IPS-11a (cell line): Measurements from ENCODE around the gene PEX5L.

ENCODE experiments used
- H3K4me3 ChIP-seq: one replicate; pipeline ENCODE4 v1.5.1; 2013; ENCODE audit warnings: low read depth, low read length, control low read depth

Gene PEX5L

DNA sequence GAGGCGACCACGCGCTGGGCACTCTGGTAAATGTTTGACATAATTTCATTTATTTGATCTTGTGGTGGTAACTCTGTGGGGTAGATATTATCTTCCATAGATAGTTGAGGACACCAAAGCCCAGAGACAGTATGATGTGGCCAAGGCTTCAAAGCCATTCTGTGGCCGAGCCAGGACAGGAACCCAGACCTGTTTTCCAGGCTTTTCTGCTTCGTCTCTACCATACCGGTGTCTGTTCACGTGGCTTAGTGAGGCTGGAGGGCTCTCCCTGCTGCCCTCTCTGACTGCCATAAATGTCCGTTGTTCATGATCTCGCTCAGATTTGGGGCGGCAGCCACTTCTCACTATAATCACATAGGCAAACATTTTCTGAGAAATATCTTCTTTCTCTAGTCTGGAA, 134.7 kb downstream of the PEX5L start:
- no peak overlapping the region for H3K4me3 ChIP-seq

DNA sequence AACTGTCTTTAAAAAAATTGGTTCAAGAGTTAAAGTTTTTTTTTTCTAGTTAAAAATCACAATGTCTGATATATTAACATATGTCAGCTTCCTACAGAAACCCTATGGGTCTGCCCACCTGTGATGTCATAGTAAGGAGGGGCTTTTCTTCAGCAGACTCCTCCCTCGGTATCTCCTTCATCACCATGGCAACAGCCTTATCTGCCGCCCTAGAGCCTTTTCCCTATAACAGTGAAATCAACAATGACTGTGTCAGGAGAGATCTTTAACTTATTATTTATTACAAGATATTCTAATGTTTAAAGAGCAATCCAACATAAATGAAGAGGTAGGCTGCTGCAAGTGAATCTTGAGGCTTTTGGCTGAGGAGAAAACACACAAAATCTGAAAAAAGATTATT, 138.7 kb downstream of the PEX5L start:
- no peak overlapping the region for H3K4me3 ChIP-seq

DNA sequence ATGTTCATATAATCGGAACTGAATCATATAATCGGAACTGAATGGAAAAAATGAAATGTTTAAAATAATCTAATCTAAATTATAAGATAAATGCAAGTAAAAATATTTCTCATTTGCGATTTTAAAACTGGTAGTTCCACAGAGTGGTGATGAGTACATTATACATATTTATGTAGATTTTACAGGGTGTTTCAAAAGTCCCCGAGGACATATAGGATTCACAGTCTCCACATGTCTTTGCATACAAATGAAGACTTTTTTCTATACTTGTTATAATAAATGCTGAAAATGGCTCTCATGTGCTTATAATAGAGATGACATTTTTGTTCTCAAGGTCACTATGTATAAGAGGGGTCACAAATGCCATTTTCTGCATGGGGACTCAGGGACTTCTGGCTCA, 139.5 kb downstream of the PEX5L start:
- H3K4me3 ChIP-seq: no peak overlapping the region

DNA sequence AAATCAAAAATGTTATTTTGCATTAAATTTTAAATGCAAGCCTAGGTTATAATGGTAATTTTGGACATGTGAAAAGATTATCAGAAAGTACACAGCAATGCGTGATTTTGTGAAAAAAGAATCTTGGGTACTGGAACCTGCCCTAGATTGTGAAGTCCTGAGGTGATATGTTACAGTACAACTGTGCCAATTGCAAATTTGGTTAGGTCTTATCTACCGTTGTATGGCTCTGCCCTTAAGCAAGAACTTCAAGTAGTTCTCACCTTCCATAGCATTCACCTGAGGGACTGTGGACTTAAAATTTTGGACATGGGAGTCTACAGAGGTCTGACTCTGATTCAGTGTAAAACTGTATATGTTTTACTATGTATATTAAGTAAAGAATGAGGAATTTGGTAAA, 140.2 kb downstream of the PEX5L start:
- no peak overlapping the region for H3K4me3 ChIP-seq

DNA sequence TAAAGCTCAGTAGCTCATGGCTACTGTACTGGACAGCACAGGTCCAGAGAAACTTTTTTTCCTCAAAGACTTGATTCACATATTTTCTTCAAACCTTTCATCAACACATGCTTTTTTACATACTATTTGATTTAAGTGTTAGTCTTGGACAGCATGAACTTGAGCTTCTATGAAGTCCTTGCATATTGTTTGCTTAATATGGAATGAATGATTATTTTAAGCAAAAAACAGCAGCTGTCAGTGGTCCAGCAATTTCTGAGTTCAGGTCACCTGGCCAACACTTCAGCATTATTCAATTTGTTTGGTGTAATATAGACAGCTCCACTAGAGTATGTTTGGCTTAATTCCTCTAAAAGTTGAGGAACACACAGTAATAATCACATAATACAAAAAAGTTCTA, 141.4 kb downstream of the PEX5L start:
- no peak overlapping the region for H3K4me3 ChIP-seq

DNA sequence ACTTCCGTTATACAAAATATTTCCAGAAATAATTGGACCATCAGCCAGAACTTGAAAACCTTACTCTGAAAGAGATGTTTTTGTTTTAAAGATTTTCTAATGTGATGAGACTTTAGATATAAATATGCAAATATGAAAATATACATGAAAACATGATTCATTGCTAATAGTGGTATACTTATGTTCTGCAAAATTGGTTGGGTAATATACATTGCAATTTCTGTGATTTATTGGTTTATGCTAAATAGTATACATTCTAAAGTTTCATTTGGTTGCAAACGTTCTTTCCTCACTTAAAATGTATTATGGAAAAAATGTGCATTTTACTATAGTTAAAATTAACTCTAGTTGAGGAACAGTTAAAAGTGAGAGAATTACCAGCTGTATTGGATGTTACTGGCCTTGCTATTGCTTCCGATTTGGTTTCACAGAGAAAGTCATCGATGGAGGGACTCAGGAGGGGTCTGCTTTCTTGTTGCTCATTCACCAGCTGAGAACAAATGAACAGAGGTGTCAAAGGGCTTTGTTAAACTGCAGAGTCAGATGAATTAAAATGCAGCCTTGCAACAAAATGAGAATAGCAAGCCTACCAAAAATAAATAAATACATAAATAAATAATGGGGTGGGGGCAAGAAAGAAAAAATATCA, 149.3 kb downstream of the PEX5L start:
- H3K4me3 ChIP-seq: no peak overlapping the region

DNA sequence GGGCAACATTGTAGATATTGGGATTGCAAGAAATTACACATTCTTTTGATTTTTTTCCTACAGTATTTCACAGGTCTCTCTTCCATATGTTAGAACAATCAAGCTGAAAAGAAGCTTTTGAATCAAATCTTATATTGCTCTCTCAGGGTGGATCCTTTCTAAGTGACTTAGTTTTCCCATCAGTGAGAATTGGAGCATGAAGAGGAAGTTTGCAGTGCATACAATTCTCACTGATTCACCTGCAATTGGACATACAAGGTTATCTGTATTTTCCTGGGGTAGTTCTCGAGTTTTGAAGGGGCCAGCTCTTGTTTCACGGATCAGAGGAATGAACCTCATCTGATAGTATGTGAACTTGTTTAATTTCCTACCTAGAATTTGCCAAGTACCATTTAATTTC, 150.8 kb downstream of the PEX5L start:
- no peak overlapping the region for H3K4me3 ChIP-seq

DNA sequence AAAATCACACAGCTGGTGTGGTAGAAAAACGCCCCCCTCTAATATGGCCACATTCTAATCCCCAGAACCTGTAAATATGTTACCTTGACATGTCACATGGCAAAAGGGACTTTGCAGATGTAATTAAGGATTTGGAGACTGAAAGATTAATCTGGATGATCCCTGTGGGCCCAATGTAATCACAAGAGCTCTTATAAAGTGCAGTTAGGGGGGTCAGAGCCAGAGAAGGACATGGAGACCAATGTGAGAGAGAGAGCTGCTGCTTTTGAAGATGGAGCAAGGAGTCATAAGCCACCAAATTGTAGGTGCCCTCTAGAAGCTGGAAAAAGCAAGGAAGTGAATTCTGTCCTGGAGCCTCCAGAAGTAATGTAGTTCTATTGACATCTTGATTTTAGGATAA, 152.6 kb downstream of the PEX5L start:
- H3K4me3 ChIP-seq: no peak overlapping the region

DNA sequence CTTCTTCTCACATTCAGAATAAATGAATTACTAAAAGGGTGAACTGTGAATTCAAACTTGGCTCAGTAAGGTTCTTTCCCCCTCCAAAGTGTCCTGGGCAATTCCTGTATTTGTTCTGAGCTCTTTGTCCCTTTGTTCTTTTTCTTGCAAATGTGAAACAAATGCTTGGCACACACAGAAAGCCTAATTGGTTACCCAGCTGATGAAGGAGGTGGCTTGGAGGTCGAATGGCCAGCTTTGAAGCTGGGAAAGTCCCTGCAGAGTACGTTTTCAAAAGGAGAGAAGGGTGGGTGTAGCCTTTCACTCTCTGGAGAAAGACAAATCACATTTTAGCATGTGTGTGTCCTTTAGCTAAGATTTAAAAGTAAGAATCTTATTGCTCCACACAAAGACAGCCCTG, 154.4 kb downstream of the PEX5L start:
- H3K4me3 ChIP-seq: no peak overlapping the region

DNA sequence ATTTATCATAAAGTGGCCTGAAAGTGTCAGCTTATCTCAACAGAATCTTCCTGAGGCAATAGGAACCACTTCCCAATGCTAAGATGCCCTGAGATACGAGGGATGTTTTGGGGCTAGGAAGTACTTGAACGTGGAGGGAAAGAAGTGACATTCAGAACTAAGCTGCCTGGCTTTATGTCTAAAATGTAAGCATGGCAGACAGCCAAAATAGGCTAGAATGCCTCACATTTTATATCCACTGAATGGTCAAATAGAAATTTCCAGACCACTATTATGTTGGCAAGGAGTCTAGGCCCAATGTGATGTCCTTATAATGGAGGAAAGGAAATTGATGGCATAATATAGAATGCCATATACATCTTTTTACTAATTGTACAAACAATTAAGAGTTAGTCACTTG, 154.9 kb downstream of the PEX5L start:
- H3K4me3 ChIP-seq: no peak overlapping the region

DNA sequence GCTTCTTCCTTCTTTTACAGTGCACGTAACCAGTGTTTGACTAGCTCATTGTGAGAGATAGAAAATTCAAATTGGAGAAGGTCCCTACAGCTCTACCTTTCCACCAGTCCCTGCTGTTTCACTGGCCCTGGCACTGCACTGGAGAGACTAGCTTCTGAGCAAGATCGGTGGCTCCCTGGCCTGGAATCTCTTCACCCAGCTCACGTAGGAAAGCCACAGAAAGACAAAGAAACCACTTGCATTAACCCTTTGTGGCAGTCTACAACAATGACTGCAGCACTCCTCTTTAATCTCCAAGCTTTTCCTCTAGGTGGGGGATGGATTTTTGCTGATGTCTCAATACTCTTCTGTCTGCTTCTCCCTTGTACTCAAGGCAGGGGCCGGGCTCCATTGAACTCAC, 155.9 kb downstream of the PEX5L start:
- H3K4me3 ChIP-seq: no peak overlapping the region

DNA sequence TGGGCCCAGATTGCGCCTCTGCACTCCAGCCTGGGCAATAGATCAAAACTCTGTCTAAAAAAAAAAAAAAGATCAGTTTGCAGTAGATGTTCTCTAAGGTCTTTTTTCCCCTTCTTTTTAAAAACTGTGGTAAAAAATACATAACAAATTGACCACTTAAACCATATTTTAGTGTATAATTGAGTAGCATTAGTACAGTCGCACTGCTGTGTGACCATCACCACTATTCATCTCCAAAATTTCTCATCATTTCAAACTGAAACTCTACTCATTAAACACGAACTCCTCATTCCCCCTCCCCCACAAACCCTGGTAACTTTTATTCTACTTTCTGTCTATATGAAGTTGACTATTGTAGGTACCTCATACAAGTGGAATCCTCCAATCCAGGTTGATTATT, 160.3 kb downstream of the PEX5L start:
- H3K4me3 ChIP-seq: no peak overlapping the region

DNA sequence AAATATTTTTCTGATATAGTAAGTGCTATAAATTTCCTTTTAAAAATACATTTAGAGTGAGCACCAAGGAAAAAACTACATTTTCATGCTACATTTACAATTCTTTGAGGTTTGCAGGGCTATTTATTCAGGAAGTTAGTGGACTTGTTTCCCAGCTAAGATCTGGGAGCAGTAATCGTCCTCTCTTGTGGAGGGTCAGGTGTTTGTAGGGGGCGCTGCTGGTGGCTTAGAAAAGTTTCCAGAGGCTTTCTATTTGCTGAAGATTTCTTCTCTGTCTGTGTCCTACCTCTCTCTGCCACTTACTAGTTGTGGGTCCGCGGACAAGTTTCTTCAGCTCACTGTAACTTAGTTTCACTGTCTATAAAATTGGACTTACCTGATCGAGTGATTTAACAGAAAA, 163.9 kb downstream of the PEX5L start:
- H3K4me3 ChIP-seq: no peak overlapping the region

DNA sequence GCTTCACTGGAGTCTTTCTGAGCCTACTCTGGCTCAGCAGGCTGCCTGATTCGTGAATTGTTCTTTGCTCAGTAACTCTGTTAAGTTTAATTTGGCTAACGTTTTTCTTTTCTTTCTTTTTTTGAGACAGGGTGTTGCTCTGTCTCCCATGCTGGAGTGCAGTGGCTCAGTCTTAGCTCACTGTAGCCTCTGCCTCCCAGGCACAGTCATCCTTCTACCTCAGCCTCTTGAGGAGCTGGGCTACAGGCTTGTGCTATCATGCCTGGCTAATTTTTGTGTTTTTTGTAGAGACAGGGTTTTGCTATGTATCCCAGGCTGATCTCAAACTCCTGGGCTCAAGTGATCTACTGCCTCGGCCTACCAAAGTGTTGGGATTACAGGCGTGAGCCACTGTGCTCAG, 165.0 kb downstream of the PEX5L start:
- no peak overlapping the region for H3K4me3 ChIP-seq

DNA sequence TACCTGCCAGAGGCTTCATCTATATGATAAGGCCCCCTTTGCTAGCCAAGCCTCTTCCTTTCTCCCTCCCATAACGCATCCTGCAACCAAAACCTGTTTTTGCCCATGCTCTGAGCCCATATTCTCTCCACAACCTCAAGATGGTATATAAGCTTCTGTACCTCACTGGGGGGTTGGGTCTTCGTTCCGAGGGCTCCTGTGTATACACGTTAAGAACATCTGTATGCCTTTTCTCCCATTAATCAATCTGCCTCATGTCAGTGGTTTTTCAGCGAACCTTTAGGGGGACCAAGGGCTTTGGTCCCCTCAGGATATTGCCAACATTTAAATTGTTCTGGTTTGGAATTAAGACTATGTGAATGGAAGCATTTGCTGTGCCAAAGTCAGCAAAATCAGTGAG, 168.0 kb downstream of the PEX5L start:
- no peak overlapping the region for H3K4me3 ChIP-seq

DNA sequence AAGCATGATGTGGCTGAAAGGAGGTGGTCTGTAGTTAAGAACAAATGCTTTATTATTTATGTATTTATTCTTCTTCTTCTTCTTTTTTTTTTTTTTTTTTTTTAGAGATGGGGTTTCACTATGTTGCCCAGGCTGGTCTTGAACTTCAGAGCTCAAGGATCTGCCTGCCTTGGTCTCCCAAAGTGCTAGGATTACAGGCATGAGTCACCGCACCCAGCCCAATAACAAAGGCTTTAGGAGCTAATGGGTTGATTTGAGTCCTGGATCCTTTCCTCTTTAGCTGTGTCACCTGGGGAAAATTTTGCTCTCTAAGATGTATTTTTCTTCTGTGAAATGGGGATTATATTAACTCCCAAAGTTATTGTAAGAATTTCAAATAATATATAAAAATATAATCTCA, 168.8 kb downstream of the PEX5L start:
- H3K4me3 ChIP-seq: no peak overlapping the region

DNA sequence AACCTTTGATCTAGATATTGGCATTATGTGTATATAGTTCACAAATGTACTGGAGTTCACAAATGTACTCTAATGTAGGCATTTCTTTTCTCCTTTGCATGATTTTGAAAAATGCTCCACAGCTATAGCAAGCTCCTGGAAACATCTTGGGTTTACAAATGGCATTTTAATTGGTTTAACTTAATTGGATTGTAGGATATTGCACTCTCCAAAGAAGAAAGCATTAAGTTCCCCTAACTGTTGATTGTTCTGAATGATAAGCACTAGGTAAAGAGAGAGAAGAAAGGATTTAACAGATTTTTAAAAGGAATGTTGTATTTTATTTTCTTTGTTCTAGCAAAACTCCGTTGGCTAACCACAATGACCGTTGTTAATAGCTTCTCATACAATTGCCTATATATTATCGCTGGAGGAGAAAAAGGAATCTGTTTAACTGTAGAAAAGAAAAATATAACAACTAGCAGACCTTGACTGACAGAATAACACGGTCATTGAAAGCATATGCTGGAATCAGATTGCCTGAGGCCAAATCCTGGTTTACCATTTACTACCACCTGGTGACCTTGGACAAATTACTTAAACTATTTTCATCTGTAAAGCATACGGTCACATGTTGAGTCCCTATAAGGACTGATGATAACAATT, 170.8 kb downstream of the PEX5L start:
- H3K4me3 ChIP-seq: no peak overlapping the region

DNA sequence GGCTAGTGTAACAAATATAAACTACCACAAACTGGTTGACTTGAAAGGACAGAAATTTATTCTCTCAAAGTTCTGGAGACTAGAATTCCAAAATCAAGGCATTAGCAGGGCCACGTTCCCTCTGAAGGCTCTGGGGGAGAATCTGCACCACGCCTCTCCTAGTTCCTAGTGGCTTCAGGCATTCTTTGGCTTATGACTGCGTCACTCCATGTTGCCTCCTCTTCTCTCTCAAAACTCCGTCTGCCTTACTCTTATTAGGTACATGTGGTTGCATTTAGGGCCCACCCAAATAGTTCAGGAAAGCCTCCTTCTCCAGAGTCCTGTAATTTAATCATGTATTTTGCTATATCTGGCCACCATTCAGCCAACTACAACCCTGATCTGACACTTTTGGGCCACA, 174.8 kb downstream of the PEX5L start:
- H3K4me3 ChIP-seq: no peak overlapping the region

DNA sequence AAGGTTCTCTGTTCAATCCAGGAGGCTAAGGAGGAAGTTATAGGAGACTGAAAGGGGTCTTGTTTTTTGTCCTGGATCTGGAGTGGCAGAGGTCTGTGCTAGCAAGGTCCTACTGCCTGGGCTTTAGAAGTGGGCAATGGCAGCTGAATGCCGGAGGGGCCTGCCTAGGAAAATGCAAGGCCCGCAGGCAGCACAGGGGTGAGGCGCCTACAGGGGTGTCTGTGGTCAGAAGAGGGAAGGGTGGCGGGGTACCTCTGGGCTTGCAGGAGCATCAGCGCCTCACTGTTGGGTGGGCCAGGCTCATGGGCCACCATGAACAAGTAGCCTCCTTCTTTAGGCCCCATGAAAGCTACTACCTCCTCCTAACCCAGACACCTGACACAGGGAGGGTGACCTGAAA, 175.4 kb downstream of the PEX5L start:
- no peak overlapping the region for H3K4me3 ChIP-seq

DNA sequence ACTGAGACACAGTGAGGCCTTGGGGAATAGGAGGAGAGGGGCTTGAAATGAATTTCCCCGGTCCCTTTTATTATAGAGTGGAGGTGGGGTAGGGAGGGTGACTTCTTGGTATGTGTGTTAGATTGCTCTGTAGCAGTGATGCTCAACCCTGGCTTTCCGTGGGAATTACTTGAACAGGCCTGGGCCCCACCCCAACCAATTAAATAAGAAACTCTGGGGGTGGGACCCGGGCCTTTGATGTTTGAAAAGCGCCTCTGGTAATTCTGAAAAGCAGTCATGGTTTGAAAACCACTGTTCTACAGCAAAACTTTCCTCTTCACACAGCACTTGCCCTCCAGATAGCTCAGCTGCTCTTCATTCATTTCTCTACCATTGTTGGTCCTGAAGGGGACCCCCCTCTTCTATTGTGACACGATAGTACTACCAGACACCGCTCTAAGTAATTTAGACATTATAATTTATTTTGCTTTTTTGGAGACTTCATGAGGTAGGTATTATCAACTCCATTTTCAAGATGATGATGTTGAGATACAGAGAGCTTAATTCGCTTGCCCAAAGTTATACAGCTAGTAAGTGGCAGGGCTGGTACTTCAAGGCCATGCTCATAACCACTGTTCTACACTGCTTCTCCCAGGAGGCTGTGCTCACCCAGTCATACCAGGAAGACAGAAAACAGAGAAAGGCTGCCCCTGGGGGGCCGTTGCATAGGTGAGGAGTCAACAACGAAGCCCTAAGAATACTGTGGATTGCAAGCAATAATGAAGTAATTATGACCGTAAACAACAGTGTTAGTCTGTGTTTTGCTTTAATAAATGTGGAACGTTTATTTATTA, 176.2 kb downstream of the PEX5L start:
- H3K4me3 ChIP-seq: no peak overlapping the region

DNA sequence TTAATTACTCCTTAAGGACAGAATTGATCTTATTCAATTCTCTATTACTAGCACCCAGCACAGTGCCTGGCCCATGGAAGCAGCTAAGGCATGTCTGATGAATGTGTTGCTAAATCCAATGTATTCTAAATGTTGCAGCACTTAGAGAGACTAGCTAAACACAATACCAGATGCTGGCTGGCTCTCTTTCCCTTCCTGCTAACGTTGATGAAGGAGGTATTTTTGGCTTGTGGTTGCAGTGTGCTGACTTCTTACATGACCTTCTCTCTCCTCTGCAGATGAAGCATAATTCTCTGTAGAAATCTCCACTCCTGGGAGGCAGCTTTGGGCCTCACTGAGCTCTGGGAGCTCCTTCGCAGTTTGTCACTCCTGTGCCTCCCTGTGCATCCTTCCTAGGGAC, 183.6 kb downstream of the PEX5L start:
- H3K4me3 ChIP-seq: no peak overlapping the region
